ENCODE results near the gene RANBP3.
"Not testable (repeated sequence)": the region's sequence is repeated elsewhere in the genome, so short reads cannot be mapped to it uniquely, and the experiment has no call there.

- TF ChIP-seq CTCF (IDR thresholded peaks at IDR 0.05); ZFX (IDR thresholded peaks at IDR 0.05; ENCODE audit: borderline replicate concordance): not testable (repeated sequence)
These were observed 94.6 kb downstream of the RANBP3 start for GRCh38 chr19:5883157-5883873.
